Endometrial microvascular endothelial cells (primary cell): Measurements from ENCODE around the gene SETD6. TPM values are rescaled to one million over a fixed set of nuclear protein-coding genes. Genes with fewer than 3 reads are reported as not detected.

Experiments used
- in situ Hi-C: cut with HindIII; loops from 2 replicates; pipeline ENCODE4 v1.10.0; 2017; ENCODE audit warnings: low sequenced_read_pairs, low pct_unique_long_range_greater_than_20kb; ENCODE audit errors: inconsistent ontology term
- total RNA-seq: library from RNA; depleted of rRNA; stranded (reverse); fragments of >200 nt; gene quantifications from one replicate; pipeline ENCODE4 v1.2.3, GENCODE V29; 2015; ENCODE audit errors: inconsistent ontology term

The SETD6 gene
- total RNA-seq, 1 donor from 2014 or later = 11.2 TPM

DNA sequence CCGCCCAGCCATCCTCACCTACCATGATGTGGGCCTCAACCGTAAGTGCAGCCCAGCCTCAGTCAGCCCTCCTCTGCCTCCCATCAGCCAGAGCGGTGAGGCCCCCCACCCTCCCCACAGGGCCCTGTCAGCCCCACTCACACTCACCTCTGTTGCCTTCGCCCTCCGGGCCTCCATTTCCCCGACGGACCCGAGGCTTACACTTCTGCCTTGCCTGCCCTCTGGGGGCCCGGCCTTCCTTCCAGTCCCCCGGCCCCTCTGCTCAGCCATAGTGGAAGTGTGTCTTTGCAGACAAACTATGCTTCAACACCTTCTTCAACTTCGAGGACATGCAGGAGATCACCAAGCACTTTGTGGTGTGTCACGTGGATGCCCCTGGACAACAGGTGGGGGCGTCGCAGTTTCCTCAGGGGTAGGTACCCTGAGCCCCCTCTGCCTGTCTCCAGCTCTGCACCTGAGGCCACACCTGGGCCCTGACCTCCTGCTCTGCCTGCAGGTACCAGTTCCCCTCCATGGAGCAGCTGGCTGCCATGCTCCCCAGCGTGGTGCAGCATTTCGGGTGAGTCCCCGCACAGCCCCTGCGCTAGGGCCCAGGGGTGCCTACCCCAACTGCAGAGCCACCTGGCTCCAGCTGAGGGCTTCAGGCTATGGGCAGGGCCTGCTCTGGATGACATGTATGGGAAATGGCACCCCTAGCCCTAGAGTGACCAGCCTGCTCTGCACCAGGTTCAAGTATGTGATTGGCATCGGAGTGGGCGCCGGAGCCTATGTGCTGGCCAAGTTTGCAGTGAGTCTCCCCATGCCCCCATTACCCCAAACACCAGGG, 11.2 kb upstream of the SETD6 start:
- in situ Hi-C loops = no loop called here

DNA sequence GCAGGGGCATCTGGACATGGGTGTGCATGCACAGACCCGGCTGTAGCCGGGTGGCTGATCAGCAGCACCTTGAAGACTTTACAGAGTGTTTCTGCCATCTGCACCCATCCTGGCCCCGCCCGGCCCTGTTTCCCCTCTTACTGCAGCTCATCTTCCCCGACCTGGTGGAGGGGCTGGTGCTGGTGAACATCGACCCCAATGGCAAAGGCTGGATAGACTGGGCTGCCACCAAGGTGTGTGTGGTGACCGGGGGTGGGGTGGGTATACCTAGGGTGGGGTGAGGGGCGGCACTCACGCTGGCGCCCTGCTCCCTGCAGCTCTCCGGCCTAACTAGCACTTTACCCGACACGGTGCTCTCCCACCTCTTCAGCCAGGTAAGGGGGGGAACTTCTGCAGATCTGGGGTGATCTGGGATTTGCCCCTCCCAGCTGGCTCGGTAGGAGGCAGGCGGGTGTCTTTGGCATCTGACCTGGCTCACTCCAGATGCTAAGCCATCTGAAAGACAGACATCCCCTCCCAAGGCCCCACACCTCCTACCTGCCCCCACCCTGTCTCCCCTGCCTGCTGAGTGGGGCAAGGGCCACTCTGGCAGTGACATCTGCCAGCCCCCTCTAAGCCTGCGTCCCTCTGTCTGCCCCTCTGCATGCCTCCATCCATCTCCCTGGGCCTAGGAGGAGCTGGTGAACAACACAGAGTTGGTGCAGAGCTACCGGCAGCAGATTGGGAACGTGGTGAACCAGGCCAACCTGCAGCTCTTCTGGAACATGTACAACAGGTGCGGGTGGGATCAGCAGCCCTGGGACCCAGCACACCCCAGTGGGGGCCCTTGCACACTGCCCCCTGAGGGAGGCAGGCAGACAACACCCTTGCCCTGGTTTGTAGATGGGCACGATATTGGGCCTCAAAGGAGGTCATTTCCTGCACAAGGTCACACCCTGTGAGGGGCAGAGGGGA, 8.8 kb upstream of the SETD6 start:
- in situ Hi-C loops = no loop called here

DNA sequence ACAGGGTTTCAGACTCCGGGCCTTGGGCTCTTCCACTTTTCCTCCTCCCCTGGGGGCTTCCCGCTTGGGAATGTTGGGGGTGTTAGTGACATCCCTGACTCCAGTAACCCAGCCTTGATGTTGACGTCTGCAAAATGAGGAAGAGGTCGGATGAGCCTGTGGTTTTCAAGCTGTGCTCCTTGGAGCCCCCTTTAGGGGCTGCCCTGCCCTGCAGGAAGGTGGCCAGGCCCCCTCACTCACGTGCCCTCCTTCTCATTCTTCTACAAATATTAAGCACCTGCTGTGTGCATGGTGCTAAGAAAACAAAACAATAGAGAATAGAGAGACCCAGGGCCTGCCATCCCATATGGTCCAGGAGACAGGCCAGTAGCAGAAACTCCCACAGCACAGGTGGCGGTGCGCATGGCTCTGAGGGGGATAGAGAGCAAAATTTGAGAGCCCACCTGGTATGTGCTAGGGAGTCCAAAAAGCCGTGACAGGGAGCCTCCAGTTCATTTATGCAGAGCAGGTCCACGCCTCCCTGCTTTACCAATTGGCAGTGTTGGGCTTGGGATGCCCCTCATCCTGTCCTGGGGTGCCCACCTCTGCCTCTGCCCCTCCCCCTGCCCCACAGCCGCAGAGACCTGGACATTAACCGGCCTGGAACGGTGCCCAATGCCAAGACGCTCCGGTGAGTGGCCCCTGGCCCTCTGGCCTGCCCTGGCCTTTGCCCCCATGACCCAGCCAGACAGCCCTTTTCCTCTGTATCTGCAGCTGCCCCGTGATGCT, 7.9 kb upstream of the SETD6 start:
- in situ Hi-C loops = no loop called here

DNA sequence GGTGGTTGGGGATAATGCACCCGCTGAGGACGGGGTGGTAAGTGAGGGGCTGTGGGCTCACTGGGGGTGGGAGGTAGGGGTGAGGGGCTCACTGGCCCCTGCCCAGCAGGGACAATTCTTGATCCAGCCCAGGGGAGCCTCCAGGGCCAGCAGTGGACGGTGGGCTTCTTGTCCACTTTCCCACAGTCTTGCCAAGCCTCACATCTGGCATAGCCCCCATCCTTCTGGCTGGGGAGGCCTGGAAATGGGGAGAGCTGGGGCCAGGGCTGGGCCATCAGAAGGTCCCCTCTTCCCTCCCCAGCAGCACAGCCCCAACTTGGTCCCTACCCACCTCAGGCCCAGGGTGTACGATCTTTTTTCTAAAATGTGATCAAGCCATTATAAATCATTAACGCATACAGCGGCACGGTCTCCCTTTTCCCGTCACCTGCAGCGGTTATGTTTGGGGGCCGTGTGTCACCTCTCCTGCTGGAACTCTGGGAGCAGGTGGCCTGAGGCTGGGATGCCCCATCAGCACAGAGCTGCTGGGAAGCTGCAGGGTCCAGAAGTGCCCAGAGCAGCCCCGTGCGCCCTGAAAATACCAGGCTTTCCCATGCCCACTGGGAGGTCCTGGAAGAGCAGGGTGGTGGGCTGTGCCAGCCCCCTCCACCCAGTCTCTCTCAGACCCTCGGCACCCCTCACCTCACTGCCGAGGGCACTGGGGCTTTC, 7.2 kb upstream of the SETD6 start:
- in situ Hi-C loops = no loop called here

DNA sequence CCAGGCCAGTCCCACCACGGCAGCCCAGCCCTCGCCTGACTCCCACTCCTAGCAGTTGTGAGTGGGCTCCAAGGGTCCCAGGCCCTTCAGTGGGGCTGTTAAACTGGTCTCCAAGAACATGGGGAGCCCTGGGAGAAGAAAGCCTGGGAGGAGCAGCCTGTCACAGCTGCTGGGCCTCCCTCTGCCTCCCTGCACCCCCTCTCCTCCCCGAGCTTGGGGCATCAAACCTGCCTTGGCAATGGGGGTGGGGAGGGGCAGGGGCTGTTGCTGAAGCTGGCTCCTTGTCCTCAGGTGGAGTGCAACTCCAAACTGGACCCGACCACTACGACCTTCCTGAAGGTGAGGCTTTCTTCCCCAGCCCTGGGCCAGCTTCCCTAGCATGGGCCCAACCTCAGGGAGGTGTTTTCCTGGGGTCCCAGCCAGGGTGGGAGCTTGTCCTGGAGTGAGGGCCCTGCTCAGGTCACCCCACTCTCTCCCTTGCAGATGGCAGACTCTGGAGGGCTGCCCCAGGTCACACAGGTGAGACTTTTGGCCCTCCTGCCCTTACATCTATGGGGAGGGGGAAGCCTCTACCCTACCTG, 6.6 kb upstream of the SETD6 start:
- in situ Hi-C loops = no loop called here

DNA sequence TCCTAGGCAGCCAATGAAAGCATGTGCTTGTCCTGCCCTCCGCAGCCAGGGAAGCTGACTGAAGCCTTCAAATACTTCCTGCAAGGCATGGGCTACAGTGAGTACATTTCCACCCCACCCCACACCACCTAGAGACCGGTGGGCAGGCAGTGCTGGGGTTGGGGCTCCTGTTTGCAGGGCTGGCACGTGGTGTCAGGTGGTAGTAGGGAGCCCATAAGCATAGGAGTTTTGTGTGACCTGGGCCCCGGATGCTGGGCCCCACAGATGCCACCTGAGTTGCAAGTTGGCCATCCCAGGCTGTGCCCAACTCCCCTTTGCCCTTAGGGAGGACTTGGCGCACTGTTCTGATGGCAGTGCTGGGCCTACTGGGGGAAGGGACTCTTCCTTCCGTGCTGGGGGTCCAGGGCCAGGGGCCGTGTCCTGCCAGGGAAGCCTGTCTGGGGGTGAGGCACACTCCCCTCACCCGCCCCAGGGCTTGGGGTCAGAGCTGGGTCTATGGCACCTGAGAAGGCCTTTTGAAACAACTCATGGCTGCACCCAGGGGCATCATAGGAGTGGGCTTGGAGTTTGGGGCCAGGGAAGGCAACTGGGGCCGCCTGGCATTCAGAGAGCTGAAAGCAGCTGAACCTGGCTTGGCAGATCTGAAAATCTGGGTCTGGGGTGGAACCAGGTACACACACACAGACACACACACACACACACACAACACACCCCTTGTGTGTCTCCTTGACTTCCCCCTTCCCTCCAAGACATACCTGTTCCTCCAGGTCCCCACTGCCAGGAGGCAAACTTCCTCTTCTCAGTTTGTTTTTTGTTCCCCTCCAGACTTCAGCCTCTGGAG, 5.8 kb upstream of the SETD6 start:
- in situ Hi-C loops = no loop called here

DNA sequence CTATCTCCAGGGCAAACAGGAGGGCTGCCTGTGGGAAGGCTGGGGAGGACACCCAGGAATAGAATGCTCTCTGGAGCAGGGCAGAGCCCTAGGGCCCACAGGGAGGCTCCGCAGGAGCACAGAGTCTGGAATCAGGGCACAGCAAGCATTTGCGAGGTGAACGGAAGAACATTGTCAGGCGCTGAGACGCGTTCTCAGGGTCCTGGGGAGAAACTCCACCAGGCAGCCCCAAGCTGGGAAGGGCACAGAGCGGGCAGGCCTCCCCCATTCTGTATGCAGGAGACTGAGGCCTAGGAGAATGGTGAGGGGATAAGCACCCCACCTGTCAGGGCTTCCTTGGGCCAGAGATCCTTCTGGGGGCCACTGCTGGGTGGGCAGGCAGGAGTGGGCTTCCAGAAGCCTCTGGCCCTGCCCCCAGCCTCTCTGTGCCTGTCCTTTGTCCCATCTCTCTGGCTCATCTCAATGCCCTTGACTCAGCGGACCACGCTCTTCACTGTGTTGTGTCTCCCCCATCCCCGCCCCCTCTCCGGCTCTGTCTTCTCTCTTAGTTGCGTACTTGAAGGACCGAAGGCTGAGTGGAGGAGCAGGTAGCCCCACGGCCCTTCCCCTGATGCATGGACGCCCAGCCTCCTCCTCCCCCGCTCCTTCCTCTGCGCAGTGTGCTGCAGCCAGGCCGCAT, 5.1 kb upstream of the SETD6 start:
- in situ Hi-C loops = no loop called here

DNA sequence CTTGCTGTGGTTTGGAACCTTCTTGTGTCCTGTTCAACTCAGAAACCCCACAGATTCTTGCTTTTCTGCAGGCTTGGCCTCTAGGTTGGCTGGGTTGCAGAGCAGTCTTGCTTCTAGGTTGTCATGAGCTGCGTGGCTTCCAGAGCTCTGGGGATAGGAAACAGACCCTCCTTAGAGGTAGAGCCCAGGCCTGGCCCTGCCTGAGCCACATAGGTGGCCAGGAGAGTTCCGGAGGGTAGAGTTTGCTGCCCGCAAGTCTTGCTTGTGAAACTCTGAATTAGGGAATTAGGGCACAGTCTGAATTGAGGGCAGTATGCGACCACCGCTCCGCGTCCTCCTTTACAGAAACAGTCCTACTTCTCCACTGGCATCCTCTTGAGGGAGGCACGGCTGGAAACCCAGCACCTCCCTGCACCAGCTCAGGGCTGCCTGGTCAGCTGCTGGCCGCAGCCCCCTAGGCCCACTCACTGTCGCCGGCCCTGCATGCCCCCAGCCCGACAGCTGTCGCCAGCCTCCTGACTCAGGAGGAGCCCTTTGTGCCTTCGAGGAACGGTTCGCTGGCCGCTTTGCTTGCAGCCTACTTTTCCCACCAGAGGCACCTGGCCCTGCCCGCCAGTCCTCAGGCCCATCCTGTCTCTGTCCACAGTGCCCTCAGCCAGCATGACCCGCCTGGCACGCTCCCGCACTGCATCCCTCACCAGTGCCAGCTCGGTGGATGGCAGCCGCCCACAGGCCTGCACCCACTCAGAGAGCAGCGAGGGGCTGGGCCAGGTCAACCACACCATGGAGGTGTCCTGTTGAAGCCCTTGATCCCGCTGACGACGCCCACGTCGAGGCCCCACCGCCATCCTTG, 4.3 kb upstream of the SETD6 start:
- in situ Hi-C loops = no loop called here

DNA sequence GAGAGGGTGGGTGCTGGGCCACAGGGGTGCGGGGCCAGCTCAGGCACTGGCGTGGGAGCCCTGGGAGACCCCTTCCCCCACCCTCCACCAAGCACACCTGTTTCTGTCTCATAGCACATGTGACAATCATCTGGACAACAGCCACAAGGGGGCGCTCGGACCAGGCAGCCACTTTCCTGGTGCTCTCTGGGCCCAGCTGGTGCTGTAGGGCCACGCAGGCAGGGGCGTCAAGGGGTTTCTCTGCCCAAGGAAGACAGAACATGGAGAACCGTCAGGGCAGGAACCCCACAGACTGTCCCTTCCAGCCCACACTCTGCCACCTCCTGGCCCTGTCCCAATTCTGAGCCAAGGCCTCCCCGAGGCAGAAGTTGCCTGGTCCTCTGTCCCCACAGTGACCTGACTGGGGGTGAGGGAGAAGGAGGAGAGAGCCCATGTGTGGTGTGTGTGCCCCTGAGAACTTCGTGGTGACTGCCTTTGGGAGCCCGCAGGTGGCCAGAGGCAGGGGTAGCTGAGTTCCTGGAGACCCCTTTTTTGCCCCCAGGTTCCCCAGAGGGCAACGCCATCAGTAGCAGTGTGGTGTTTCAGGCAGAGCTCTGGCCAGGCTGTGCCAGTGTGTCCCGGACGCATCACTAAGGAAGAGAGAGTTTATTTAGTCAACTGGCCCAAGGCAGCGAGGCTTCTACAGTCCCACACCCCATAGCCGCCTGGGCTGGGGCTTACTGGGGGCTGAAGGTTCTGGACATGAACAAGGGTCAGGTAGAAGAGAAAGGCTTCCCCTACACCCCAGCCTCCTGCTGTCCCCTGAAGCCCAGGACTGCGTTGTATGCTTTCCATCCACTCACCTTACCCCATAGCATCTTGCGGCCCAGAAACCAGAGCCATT, 3.1 kb upstream of the SETD6 start:
- in situ Hi-C loops = no loop called here

DNA sequence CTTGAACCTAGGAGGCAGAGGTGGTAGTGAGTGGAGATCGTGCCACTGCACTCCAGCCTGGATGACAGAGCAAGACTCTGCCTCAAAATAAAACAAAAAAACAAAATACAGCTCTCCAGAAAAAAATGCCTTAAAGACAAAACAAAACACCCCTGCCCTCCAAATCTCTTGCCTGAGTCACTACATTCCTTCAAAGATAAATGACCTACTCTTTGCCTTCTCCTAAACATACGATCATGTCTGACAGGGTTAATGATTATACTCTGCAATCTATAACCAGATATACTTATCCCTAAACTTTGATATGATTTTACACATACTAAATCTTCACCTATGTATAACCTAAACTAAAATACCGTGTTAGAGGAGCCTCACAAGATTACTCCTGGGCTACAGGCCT, 1.4 kb upstream of the SETD6 start:
- in situ Hi-C loops = no loop called here

GRCh38 chr16:58515871-58516767, 802 bp downstream of the SETD6 start:
- in situ Hi-C loops = no loop called here

DNA sequence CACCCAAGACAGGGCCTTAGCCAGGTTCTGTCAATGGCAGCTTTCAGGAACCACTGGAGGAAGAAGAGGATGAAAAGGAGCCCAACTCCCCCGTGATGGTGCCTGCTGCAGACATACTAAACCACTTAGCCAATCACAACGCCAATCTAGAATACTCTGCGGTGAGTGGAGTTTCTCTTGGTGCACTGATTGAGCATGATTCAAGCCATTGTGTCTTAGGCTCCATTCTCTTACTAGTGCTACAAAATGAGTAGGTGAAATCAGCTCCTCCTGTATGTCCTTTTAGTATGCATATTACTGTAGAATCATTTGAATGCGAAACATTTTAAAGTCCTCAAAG, 1.4 kb downstream of the SETD6 start:
- in situ Hi-C loops = no loop called here

GRCh38 chr16:58518083-58518979, 3.0 kb downstream of the SETD6 start:
- in situ Hi-C loops = no loop called here

DNA sequence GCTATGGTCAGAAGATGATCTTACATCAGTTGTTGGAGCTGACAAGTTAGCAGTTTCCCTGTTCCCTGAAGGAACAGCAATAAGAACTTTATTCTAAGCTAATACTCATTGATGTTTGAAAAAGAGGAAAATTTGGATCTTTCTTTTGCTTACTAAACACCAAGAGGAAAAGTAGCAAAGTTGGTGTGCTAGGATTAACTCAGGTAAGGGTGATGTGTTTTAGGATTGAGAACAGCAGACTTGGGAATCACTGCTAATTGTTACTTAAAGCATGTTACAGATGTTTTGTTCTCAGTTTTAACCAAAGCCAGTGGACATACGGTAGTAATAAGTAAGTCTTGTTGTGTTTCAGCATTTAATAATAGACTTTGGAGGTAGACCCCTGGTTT, 3.7 kb downstream of the SETD6 start:
- in situ Hi-C loops = no loop called here
